WI38 (cell line): ENCODE data around the gene RALY.

ENCODE experiments used
- H3K4me3 ChIP-seq: 2 replicates; pipeline ENCODE4 v1.5.1; 2011; ENCODE audit warnings: low read depth, mild to moderate bottlenecking, control low read depth, low read length
- TF ChIP-seq, protein P1 (sequence below): IDR thresholded peaks from 2 replicates; pipeline ENCODE4 v1.5.1; 2012; ENCODE audit warnings: low read depth, mild to moderate bottlenecking, control low read depth, low read length

Gene RALY

DNA sequence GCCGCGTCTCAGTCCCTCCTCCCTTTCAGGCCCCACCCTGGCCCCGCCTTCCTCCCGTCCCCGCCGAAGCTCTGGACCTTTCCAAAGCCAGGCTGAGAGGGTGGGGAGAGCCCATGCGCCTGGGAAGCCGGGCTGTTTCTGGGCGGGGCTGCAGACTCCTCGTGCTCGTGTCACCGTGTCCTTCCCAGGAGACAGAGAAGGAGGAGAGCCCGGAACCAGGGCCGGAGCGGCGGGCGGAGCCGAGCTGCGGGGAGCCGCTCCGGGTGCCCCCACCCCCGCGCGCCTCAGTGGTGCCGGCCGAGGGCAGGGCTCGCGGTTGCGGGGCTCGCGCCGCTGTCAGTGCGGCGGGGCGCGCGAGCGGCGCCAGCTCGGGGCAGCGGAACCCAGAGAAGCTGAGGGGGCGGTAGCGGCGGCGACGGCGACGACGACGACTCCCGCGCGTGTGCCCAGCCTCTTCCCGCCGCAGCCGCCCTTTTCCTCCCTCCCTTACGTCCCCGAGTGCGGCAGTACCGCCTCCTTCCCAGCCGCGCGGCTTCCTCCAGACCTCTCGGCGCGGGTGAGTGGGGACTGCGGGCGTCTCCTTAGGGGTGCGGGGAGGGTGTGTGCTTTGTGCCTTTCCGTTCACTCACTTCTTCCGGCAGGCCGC is at the start of gene RALY:
Gene RALY, plus strand, starts transcription at position 336 of the 646 bp plus-strand sequence. CDS start 78,164 bp downstream, outside the sequence.
- TF ChIP-seq, protein P1, sequence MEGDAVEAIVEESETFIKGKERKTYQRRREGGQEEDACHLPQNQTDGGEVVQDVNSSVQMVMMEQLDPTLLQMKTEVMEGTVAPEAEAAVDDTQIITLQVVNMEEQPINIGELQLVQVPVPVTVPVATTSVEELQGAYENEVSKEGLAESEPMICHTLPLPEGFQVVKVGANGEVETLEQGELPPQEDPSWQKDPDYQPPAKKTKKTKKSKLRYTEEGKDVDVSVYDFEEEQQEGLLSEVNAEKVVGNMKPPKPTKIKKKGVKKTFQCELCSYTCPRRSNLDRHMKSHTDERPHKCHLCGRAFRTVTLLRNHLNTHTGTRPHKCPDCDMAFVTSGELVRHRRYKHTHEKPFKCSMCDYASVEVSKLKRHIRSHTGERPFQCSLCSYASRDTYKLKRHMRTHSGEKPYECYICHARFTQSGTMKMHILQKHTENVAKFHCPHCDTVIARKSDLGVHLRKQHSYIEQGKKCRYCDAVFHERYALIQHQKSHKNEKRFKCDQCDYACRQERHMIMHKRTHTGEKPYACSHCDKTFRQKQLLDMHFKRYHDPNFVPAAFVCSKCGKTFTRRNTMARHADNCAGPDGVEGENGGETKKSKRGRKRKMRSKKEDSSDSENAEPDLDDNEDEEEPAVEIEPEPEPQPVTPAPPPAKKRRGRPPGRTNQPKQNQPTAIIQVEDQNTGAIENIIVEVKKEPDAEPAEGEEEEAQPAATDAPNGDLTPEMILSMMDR = no peak
- peak within 1 kb of the TSS; percentile 82 for H3K4me3 ChIP-seq

GRCh38 chr20:33944914-33945313 is 48.8 kb upstream of the RALY start:
- no peak overlapping the region for H3K4me3 ChIP-seq

DNA sequence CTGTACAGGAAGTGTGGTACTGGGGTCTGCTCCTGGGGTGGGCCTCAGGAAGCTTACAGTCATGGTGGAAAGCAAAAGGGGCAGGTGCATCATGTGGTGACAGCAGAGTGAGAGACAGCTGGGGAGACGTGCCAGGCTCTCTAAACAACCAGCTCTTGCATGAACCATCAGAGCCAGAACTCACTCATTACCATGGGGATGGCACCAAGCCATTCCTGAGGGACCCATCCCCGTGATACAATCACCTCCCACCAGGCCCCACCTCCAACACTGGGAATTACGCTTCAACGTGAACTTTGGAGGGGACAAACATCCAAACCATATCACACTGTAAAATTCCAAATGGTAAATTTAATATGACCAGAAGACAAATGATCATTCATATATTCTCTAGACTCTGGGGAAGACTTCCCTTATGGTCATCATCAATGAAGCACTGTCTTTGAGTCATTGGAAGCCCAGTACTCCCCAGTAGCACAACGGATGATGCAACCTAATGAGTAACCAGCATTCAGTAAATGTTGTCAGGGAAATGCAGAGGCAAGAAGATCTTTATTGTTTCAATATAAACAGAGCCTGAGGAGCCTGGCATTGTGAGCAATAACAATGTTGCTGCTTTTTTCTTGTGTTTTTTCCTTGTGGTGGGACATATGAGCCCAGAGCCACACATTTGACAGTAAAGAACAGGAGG is 48.2 kb upstream of the RALY start:
- H3K4me3 ChIP-seq = no peak overlapping the region
- TF ChIP-seq, protein P1 = no peak

More at GRCh38 chr20:33944914-33945313, 48.8 kb upstream of the RALY start:
- TF ChIP-seq, protein P1 = no peak

- TF ChIP-seq, protein P1 = peak; percentile 46; the same call in 1 of the 2 replicates
- H3K4me3 ChIP-seq = no peak overlapping the region
Observed at GRCh38 chr20:33947709-33948295, 45.9 kb upstream of the RALY start.

- TF ChIP-seq, protein P1 = no peak
- no peak overlapping the region for H3K4me3 ChIP-seq
Observed at GRCh38 chr20:33948480-33948879, 45.2 kb upstream of the RALY start.

DNA sequence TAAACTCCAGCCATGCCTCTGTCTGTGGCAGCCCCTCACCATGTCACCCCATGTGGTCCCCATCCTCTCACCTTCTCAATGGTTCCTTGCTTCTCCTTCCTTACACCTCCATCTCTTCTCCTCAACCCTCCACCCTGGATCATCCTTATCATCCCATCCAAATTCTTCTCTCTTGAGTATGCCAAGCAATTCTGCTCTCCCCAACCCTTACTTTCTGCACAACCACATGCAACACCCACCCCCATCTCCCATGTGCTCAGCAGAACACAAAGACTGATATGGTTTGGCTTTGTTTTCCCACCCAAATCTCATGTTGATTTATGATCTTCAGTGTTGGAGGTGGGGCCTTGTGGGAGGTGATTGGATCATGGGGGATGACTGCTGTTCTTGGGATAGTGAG is 42.5 kb upstream of the RALY start:
- TF ChIP-seq, protein P1 = no peak
- H3K4me3 ChIP-seq = no peak overlapping the region

GRCh38 chr20:33954504-33954903 is 39.2 kb upstream of the RALY start:
- TF ChIP-seq, protein P1 = no peak
- no peak overlapping the region for H3K4me3 ChIP-seq
